WTC11 (cell line): ENCODE results near the gene SAMD4A. TPM values are rescaled to one million over a fixed set of nuclear protein-coding genes. Genes with fewer than 3 reads are reported as not detected.

ENCODE experiments used
- ATAC-seq: fragments of 200-7000 bp; cut with Tn5 transposase; 2 replicates; pipeline ENCODE4 v1.10.0; 2021; ENCODE audit warnings: mild to moderate bottlenecking, moderate library complexity
- CTCF ChIA-PET: fragments of 300-600 bp; sonication (Branson Sonifier 250); formaldehyde crosslinking; loops from one replicate; lab custom pipeline; 2021; ENCODE audit warnings: antibody characterized with exemption; lab: Charles Lee
- POLR2A ChIA-PET: fragments of 350-600 bp; sonication (Branson Sonifier 250); formaldehyde crosslinking; loops from one replicate; lab custom pipeline; 2021; ENCODE audit warnings: antibody characterized with exemption; lab: Charles Lee
- DNase-seq: peaks from one replicate; pipeline ENCODE4 v3.0.0; 2021; ENCODE audit warnings: low spot score
- H3K27ac Mint-ChIP-seq: 2 replicates; pipeline ENCODE4 v1.8.0; 2021; ENCODE audit warnings: mixed read lengths
- H3K27me3 Mint-ChIP-seq: 2 replicates; pipeline ENCODE4 v1.8.0; 2021; ENCODE audit warnings: low read depth, mild to moderate bottlenecking, moderate library complexity, mixed read lengths
- H3K36me3 Mint-ChIP-seq: 2 replicates; pipeline ENCODE4 v1.8.0; 2021; ENCODE audit warnings: mixed read lengths
- H3K4me1 Mint-ChIP-seq: 2 replicates; pipeline ENCODE4 v1.8.0; 2022; ENCODE audit warnings: mixed read lengths
- H3K4me3 Mint-ChIP-seq: 2 replicates; pipeline ENCODE4 v1.8.0; 2021; ENCODE audit warnings: mild to moderate bottlenecking, moderate library complexity, mixed read lengths
- H3K9me3 Mint-ChIP-seq: 2 replicates; pipeline ENCODE4 v1.8.0; 2021; ENCODE audit warnings: mixed read lengths
- ERG ChIP-seq: fragments of 250-450 bp; sonication (Bioruptor Pico); IDR thresholded peaks from 2 replicates; pipeline ENCODE4 v1.8.0; 2021; ENCODE audit warnings: mild to moderate bottlenecking
- ETV6 ChIP-seq: sonication (generic); formaldehyde crosslinking; IDR thresholded peaks from 2 replicates; pipeline ENCODE4 v1.8.1; 2022; ENCODE audit warnings: mild to moderate bottlenecking, missing genetic modification reagents
- FOXP1 ChIP-seq: sonication (generic); formaldehyde crosslinking; IDR thresholded peaks from 2 replicates; pipeline ENCODE4 v1.8.0; 2022; ENCODE audit warnings: missing genetic modification reagents, mild to moderate bottlenecking, moderate library complexity, borderline replicate concordance
- IRF1 ChIP-seq: sonication (generic); formaldehyde crosslinking; IDR thresholded peaks from 2 replicates; pipeline ENCODE4 v1.8.0; 2023; ENCODE audit warnings: missing genetic modification reagents
- MYBL2 ChIP-seq: sonication (generic); formaldehyde crosslinking; IDR thresholded peaks from 2 replicates; pipeline ENCODE4 v1.8.1; 2023; ENCODE audit warnings: mild to moderate bottlenecking, moderate library complexity, missing genetic modification reagents
- NR1H2 ChIP-seq: sonication (generic); formaldehyde crosslinking; IDR thresholded peaks from 2 replicates; pipeline ENCODE4 v1.9.0; 2021; ENCODE audit warnings: mild to moderate bottlenecking, moderate library complexity, missing genetic modification reagents
- PRRX2 ChIP-seq: fragments of 250-450 bp; sonication (Bioruptor Pico); IDR thresholded peaks from 2 replicates; pipeline ENCODE4 v1.8.0; 2021; ENCODE audit warnings: mild to moderate bottlenecking
- RELA ChIP-seq: sonication (generic); formaldehyde crosslinking; IDR thresholded peaks from 2 replicates; pipeline ENCODE4 v1.8.1; 2022; ENCODE audit warnings: missing genetic modification reagents, mild to moderate bottlenecking, borderline replicate concordance
- SOX15 ChIP-seq: fragments of 250-450 bp; sonication (Bioruptor Pico); IDR thresholded peaks from 2 replicates; pipeline ENCODE4 v1.9.0; 2021; ENCODE audit warnings: mild to moderate bottlenecking
- TCF7 ChIP-seq: sonication (generic); formaldehyde crosslinking; IDR thresholded peaks from 2 replicates; pipeline ENCODE4 v1.8.0; 2022; ENCODE audit warnings: mild to moderate bottlenecking, low read depth, missing genetic modification reagents, moderate library complexity
- USF1 ChIP-seq: sonication (generic); formaldehyde crosslinking; IDR thresholded peaks from 2 replicates; pipeline ENCODE4 v1.8.0; 2022; ENCODE audit warnings: mild to moderate bottlenecking, missing genetic modification reagents
- USF2 ChIP-seq: sonication (generic); formaldehyde crosslinking; IDR thresholded peaks from 2 replicates; pipeline ENCODE4 v1.8.1; 2023; ENCODE audit warnings: mild to moderate bottlenecking, missing genetic modification reagents, moderate library complexity
- ZNF263 ChIP-seq: sonication (generic); formaldehyde crosslinking; IDR thresholded peaks from 2 replicates; pipeline ENCODE4 v1.8.1; 2022; ENCODE audit warnings: low read depth, mild to moderate bottlenecking, moderate library complexity, missing genetic modification reagents
- total RNA-seq: library from RNA; stranded (reverse); gene quantifications from 3 replicates; pipeline ENCODE4 v1.2.3, GENCODE V29; 2021
- TF ChIP-seq, protein P1 (sequence below): sonication (generic); formaldehyde crosslinking; conservative IDR thresholded peaks from 2 replicates; pipeline ENCODE4 v1.8.1; 2023; ENCODE audit warnings: mild to moderate bottlenecking, low read depth, missing genetic modification reagents, moderate library complexity
- TF ChIP-seq, protein P2 (sequence below): sonication (generic); formaldehyde crosslinking; IDR thresholded peaks from 2 replicates; pipeline ENCODE4 v1.8.1; 2023; ENCODE audit warnings: mild to moderate bottlenecking, missing genetic modification reagents, moderate library complexity
- TF ChIP-seq, protein P3 (sequence below): sonication (generic); formaldehyde crosslinking; IDR thresholded peaks from 2 replicates; pipeline ENCODE4 v1.8.1; 2023; ENCODE audit warnings: mild to moderate bottlenecking, missing genetic modification reagents, borderline replicate concordance

The SAMD4A gene
- total RNA-seq, 1 experiment from 2014 or later, result 6.0 TPM

DNA sequence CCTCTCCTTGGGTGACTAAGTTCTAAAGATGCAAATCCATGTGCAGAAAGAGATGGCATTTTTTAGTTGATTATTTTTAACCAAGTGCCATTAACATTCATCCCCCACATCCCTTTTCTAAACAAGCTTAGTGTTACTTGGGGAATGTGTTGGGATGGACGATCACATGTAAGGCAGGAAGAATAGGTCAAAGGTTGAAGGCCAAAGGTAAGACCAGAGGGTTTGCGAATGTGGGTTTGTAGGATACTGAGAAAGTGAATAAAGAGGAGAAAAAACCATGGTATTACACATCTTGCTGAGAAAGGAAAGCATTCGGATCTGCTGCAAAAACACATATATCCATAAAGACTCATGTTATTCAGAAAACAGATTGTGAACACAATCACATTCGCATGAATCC is 224.1 kb downstream of the SAMD4A start:
- no peaks in the 10 kb centered on the region; the same call in 1 of the 2 replicates for H3K27me3 Mint-ChIP-seq
- ChIA-PET POLR2A (no interaction called here), CTCF (interaction anchor here (0.5 to 2.5 kb wide), 3 partner anchors 8 to 18 kb away, joined by 3 to 16 read pairs (median 4); no protein-coding TSS in a partner anchor)
- DNase-seq, result no peak
- no peak for ATAC-seq
- H3K9me3 Mint-ChIP-seq, result peaks cover 6% of the 10 kb centered on the region
- no peak overlapping the region for H3K4me3 Mint-ChIP-seq
- peaks cover 20% of the 10 kb centered on the region for H3K4me1 Mint-ChIP-seq
- no peak overlapping the region for H3K27ac Mint-ChIP-seq
- no peaks in the 10 kb centered on the region for H3K36me3 Mint-ChIP-seq
- TF ChIP-seq ZNF263 (CRISPR knock-in tag) (no peak), USF1 (CRISPR knock-in tag) (no peak), NR1H2 (no peak), PRRX2 (CRISPR knock-in tag) (no peak), ETV6 (CRISPR knock-in tag) (no peak), ERG (CRISPR knock-in tag) (no peak), SOX15 (CRISPR knock-in tag) (no peak), TCF7 (CRISPR knock-in tag) (no peak), RELA (CRISPR knock-in tag) (no peak), USF2 (CRISPR knock-in tag) (no peak), MYBL2 (CRISPR knock-in tag) (no peak), FOXP1 (CRISPR knock-in tag) (no peak), IRF1 (no peak)
- TF ChIP-seq, protein P1, sequence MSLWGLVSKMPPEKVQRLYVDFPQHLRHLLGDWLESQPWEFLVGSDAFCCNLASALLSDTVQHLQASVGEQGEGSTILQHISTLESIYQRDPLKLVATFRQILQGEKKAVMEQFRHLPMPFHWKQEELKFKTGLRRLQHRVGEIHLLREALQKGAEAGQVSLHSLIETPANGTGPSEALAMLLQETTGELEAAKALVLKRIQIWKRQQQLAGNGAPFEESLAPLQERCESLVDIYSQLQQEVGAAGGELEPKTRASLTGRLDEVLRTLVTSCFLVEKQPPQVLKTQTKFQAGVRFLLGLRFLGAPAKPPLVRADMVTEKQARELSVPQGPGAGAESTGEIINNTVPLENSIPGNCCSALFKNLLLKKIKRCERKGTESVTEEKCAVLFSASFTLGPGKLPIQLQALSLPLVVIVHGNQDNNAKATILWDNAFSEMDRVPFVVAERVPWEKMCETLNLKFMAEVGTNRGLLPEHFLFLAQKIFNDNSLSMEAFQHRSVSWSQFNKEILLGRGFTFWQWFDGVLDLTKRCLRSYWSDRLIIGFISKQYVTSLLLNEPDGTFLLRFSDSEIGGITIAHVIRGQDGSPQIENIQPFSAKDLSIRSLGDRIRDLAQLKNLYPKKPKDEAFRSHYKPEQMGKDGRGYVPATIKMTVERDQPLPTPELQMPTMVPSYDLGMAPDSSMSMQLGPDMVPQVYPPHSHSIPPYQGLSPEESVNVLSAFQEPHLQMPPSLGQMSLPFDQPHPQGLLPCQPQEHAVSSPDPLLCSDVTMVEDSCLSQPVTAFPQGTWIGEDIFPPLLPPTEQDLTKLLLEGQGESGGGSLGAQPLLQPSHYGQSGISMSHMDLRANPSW (CRISPR knock-in tag), result no peak
- TF ChIP-seq, protein P2, sequence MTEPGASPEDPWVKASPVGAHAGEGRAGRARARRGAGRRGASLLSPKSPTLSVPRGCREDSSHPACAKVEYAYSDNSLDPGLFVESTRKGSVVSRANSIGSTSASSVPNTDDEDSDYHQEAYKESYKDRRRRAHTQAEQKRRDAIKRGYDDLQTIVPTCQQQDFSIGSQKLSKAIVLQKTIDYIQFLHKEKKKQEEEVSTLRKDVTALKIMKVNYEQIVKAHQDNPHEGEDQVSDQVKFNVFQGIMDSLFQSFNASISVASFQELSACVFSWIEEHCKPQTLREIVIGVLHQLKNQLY (CRISPR knock-in tag), result no peak
- TF ChIP-seq, protein P3, sequence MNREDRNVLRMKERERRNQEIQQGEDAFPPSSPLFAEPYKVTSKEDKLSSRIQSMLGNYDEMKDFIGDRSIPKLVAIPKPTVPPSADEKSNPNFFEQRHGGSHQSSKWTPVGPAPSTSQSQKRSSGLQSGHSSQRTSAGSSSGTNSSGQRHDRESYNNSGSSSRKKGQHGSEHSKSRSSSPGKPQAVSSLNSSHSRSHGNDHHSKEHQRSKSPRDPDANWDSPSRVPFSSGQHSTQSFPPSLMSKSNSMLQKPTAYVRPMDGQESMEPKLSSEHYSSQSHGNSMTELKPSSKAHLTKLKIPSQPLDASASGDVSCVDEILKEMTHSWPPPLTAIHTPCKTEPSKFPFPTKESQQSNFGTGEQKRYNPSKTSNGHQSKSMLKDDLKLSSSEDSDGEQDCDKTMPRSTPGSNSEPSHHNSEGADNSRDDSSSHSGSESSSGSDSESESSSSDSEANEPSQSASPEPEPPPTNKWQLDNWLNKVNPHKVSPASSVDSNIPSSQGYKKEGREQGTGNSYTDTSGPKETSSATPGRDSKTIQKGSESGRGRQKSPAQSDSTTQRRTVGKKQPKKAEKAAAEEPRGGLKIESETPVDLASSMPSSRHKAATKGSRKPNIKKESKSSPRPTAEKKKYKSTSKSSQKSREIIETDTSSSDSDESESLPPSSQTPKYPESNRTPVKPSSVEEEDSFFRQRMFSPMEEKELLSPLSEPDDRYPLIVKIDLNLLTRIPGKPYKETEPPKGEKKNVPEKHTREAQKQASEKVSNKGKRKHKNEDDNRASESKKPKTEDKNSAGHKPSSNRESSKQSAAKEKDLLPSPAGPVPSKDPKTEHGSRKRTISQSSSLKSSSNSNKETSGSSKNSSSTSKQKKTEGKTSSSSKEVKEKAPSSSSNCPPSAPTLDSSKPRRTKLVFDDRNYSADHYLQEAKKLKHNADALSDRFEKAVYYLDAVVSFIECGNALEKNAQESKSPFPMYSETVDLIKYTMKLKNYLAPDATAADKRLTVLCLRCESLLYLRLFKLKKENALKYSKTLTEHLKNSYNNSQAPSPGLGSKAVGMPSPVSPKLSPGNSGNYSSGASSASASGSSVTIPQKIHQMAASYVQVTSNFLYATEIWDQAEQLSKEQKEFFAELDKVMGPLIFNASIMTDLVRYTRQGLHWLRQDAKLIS (CRISPR knock-in tag), result no peak
